ENCODE measurements around the gene APOL2.

- TF ChIP-seq, protein P1, sequence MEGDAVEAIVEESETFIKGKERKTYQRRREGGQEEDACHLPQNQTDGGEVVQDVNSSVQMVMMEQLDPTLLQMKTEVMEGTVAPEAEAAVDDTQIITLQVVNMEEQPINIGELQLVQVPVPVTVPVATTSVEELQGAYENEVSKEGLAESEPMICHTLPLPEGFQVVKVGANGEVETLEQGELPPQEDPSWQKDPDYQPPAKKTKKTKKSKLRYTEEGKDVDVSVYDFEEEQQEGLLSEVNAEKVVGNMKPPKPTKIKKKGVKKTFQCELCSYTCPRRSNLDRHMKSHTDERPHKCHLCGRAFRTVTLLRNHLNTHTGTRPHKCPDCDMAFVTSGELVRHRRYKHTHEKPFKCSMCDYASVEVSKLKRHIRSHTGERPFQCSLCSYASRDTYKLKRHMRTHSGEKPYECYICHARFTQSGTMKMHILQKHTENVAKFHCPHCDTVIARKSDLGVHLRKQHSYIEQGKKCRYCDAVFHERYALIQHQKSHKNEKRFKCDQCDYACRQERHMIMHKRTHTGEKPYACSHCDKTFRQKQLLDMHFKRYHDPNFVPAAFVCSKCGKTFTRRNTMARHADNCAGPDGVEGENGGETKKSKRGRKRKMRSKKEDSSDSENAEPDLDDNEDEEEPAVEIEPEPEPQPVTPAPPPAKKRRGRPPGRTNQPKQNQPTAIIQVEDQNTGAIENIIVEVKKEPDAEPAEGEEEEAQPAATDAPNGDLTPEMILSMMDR (IDR thresholded peaks at IDR 0.05): no peak
- no peak for TF ChIP-seq POLR2A (IDR thresholded peaks at IDR 0.05)
Observed at GRCh38 chr22:36236388-36237319, 2.7 kb downstream of the APOL2 start.
